T-helper 1 cell treated with Interleukin-12 subunit alpha and Interleukin-12 subunit beta and Interleukin-4 antibody, amounts not matched to agents 30 ng/mL and 1 ng/mL, for 36 hours (primary cell): ENCODE measurements around the gene METTL1. TPM values are rescaled to one million over a fixed set of nuclear protein-coding genes. Genes with fewer than 3 reads are reported as not detected.
"Not testable (repeated sequence)": the region's sequence is repeated elsewhere in the genome, so short reads cannot be mapped to it uniquely, and the experiment has no call there.

Experiments
- intact Hi-C: fragments of 100-400 bp; cut with micrococcal nuclease; formaldehyde crosslinking; loops from one replicate; pipeline ENCODE4 v1.15.1; 2024
- total RNA-seq: library from RNA; stranded (reverse); gene quantifications from 2 replicates; pipeline ENCODE4 v1.2.3, GENCODE V29; 2022

Gene METTL1
- total RNA-seq, 1 donor from 2014 or later = 32.5 TPM

- intact Hi-C loops = no loop called here
Measured at GRCh38 chr12:57726884-57727757, 44.8 kb downstream of the METTL1 start.

- intact Hi-C loops = no loop called here
Measured at GRCh38 chr12:57726151-57726883, 45.6 kb downstream of the METTL1 start.

- intact Hi-C loops = no loop called here
Measured at GRCh38 chr12:57725851-57726150, 46.1 kb downstream of the METTL1 start.

- intact Hi-C loops = no loop called here
Measured at GRCh38 chr12:57724936-57725740, 46.8 kb downstream of the METTL1 start.

- intact Hi-C loops = no loop called here
Measured at GRCh38 chr12:57724003-57724935, 47.6 kb downstream of the METTL1 start.

GRCh38 chr12:57723630-57723962 is 48.3 kb downstream of the METTL1 start:
- intact Hi-C loops = no loop called here

- intact Hi-C loops = no loop called here
Measured at GRCh38 chr12:57722716-57723629, 48.9 kb downstream of the METTL1 start.

GRCh38 chr12:57721846-57722608 is 49.9 kb downstream of the METTL1 start:
- intact Hi-C loops = not testable (repeated sequence)

- intact Hi-C loops = no loop called here
Measured at GRCh38 chr12:57720606-57721595, 51.0 kb downstream of the METTL1 start.

- intact Hi-C loops = no loop called here
Measured at GRCh38 chr12:57719777-57720605, 51.9 kb downstream of the METTL1 start.

GRCh38 chr12:57718641-57719528 is 53.0 kb downstream of the METTL1 start:
- intact Hi-C loops = no loop called here

Other genes with a start within 250 kb of the METTL1 start
- gene MBD6, start 249.3 kb downstream of the METTL1 start, total RNA-seq = 73.2 and 84.8 TPM in 2 replicates
- gene DCTN2, start 224.9 kb downstream of the METTL1 start, total RNA-seq = 88.6 and 89.2 TPM in 2 replicates
- 1.5 and 2.2 TPM in 2 replicates for gene KIF5A, start 222.1 kb downstream of the METTL1 start, total RNA-seq
- gene PIP4K2C, start 180.9 kb downstream of the METTL1 start, total RNA-seq = 24.8 and 26.3 TPM in 2 replicates
- gene DTX3, start 167.3 kb downstream of the METTL1 start, total RNA-seq = 25.7 and 27.5 TPM in 2 replicates
- gene ARHGEF25, start 160.7 kb downstream of the METTL1 start, total RNA-seq = 0.34 and 0.51 TPM in 2 replicates
- gene B4GALNT1, start 138.9 kb downstream of the METTL1 start, total RNA-seq = 4.3 and 4.5 TPM in 2 replicates
- gene OS9, start 78.0 kb downstream of the METTL1 start, total RNA-seq = 161 and 162 TPM in 2 replicates
- 70.2 and 74.9 TPM in 2 replicates for gene AGAP2, start 33.4 kb downstream of the METTL1 start, total RNA-seq
- 25.4 and 29.4 TPM in 2 replicates for gene TSPAN31, start 27.1 kb downstream of the METTL1 start, total RNA-seq
- 113 and 114 TPM in 2 replicates for gene CDK4, start 19.8 kb downstream of the METTL1 start, total RNA-seq
- gene MARCHF9, start 17.0 kb downstream of the METTL1 start, total RNA-seq = 24.8 and 26.0 TPM in 2 replicates
- 3.8 and 4.9 TPM in 2 replicates for gene CYP27B1, start 5.0 kb downstream of the METTL1 start, total RNA-seq
- 2.9 and 4.2 TPM in 2 replicates for gene EEF1AKMT3, start 509 bp upstream of the METTL1 start, total RNA-seq
- gene TSFM, start 10.7 kb upstream of the METTL1 start, total RNA-seq = 34.4 and 37.0 TPM in 2 replicates
- 6.8 and 7.1 TPM in 2 replicates for gene AVIL, start 46.6 kb upstream of the METTL1 start, total RNA-seq
- gene CTDSP2, start 74.6 kb upstream of the METTL1 start, total RNA-seq = 118 and 136 TPM in 2 replicates
- gene ATP23, start 169.5 kb upstream of the METTL1 start, total RNA-seq = 8.4 and 11.2 TPM in 2 replicates